PC-9 (cell line): ENCODE measurements around the gene CHD5. TPM values are rescaled to one million over a fixed set of nuclear protein-coding genes. Genes with fewer than 3 reads are reported as not detected.

Experiments used
- BruUV-seq: library from RNA; stranded (reverse); fragments of 400-500 nt; replicated peaks from 2 replicates; lab custom pipeline; 2021; lab: Mats Ljungman, UMichigan
- CTCF ChIA-PET: fragments of 300-600 bp; sonication (Branson Sonifier 250); formaldehyde crosslinking; loops from one replicate; lab custom pipeline; 2022; ENCODE audit warnings: antibody characterized with exemption; lab: Charles Lee
- POLR2A ChIA-PET: fragments of 300-600 bp; sonication (Branson Sonifier 250); formaldehyde crosslinking; loops from one replicate; lab custom pipeline; 2022; ENCODE audit warnings: antibody characterized with exemption; ENCODE audit not compliant: unreplicated experiment; lab: Charles Lee
- DNase-seq, 2 experiments: peaks; one replicate each; pipeline versions ENCODE4 v3.0.0 to v3.0.0-alpha.2; 2015 to 2022; ENCODE audit warnings: mixed read lengths in 1 of 2
- H2AFZ ChIP-seq: fragments of 200-600 bp; sonication (generic); 2 replicates; pipeline ENCODE4 v1.8.1; 2017; ENCODE audit warnings: antibody characterized with exemption
- H3F3A ChIP-seq: fragments of 200-600 bp; sonication (generic); 2 replicates; pipeline ENCODE4 v1.8.1; 2017; ENCODE audit warnings: antibody characterized with exemption, mild to moderate bottlenecking, low read depth; ENCODE audit not compliant: insufficient read depth
- H3K27ac ChIP-seq: fragments of 200-600 bp; sonication (generic); 2 replicates; pipeline ENCODE4 v1.6.1; 2016; ENCODE audit warnings: mixed run types
- H3K27me3 ChIP-seq: fragments of 200-600 bp; sonication (generic); 2 replicates; pipeline ENCODE4 v1.6.1; 2016; ENCODE audit warnings: low read depth, mixed run types; ENCODE audit not compliant: insufficient read depth
- H3K36me3 ChIP-seq: fragments of 200-600 bp; sonication (generic); 2 replicates; pipeline ENCODE4 v1.6.1; 2016; ENCODE audit warnings: low read depth, mixed run types
- H3K4me1 ChIP-seq: fragments of 200-600 bp; sonication (generic); replicated peaks from 2 replicates; pipeline ENCODE4 v1.6.1; 2016; ENCODE audit warnings: mixed run types; ENCODE audit not compliant: insufficient read depth
- H3K4me2 ChIP-seq: fragments of 200-600 bp; sonication (generic); 2 replicates; pipeline ENCODE4 v1.6.1; 2017; ENCODE audit warnings: mixed run types
- H3K4me3 ChIP-seq: fragments of 200-600 bp; sonication (generic); 2 replicates; pipeline ENCODE4 v1.6.1; 2016; ENCODE audit warnings: mixed run types
- H3K79me2 ChIP-seq: fragments of 200-600 bp; sonication (generic); 2 replicates; pipeline ENCODE4 v1.6.1; 2017; ENCODE audit warnings: low read depth, mixed run types
- H3K9me2 ChIP-seq: fragments of 200-600 bp; sonication (generic); 2 replicates; pipeline ENCODE4 v1.8.1; 2017; ENCODE audit warnings: mild to moderate bottlenecking; ENCODE audit not compliant: insufficient read depth
- H3K9me3 ChIP-seq: fragments of 200-600 bp; sonication (generic); 2 replicates; pipeline ENCODE4 v1.8.1; 2016; ENCODE audit warnings: low read depth; ENCODE audit not compliant: insufficient read depth
- H4K20me1 ChIP-seq: fragments of 200-600 bp; sonication (generic); 2 replicates; pipeline ENCODE4 v1.8.1; 2017; ENCODE audit not compliant: insufficient read depth
- EZH2 ChIP-seq: fragments of 200-600 bp; sonication (generic); IDR thresholded peaks from 2 replicates; pipeline ENCODE4 v1.8.0; 2017; ENCODE audit warnings: antibody characterized with exemption, low read depth
- intact Hi-C: fragments of 100-400 bp; cut with micrococcal nuclease; formaldehyde crosslinking; loops from one replicate; pipeline ENCODE4 v1.10.0; 2022; ENCODE audit not compliant: unreplicated experiment
- total RNA-seq: library from RNA; stranded (reverse); gene quantifications from 2 replicates; pipeline ENCODE4 v1.2.3, GENCODE V29; 2021
- TF ChIP-seq, protein P1 (sequence below): fragments of 200-600 bp; sonication (generic); conservative IDR thresholded peaks from 2 replicates; pipeline ENCODE4 v1.6.1; 2017; ENCODE audit warnings: mixed run types, antibody characterized with exemption, mild to moderate bottlenecking, moderate library complexity

Gene CHD5
- total RNA-seq, 1 experiment from 2014 or later = 0.50 TPM

DNA sequence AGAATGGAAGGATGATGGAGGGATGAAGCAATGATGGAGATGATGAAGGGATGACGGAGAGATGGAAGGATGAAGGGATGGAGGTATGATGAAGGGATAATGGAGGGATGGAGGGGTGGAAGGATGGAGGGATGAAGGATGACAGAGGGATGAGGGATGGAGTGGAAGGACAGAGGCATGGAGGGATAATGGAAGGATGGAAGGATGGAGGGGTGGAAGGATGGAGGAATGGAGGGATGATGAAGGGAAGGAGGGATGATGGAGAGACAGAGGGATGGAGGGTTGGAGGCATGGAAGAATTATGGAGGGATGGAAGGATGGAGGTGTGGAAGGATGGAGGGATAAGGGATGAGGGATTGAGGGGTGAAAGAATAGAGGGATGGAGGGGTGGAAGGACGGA is 71.6 kb downstream of the CHD5 start:
- ChIA-PET CTCF (interaction anchor here (1.1 kb wide), 2 partner anchors 96 to 136 kb away, joined by 4 to 10 read pairs; no protein-coding TSS in a partner anchor), POLR2A (no interaction called here)
- no peak overlapping the region for H3K4me3 ChIP-seq
- DNase-seq = no peak
- peaks cover 12% of the 10 kb centered on the region; the same call in 1 of the 2 replicates for H3K27me3 ChIP-seq
- H3K27ac ChIP-seq = no peak overlapping the region
- H2AFZ ChIP-seq = no peak overlapping the region
- H3K36me3 ChIP-seq = no peaks in the 10 kb centered on the region
- H3K4me2 ChIP-seq = no peak overlapping the region
- H3K9me3 ChIP-seq = no peaks in the 10 kb centered on the region
- TF ChIP-seq, protein P1, sequence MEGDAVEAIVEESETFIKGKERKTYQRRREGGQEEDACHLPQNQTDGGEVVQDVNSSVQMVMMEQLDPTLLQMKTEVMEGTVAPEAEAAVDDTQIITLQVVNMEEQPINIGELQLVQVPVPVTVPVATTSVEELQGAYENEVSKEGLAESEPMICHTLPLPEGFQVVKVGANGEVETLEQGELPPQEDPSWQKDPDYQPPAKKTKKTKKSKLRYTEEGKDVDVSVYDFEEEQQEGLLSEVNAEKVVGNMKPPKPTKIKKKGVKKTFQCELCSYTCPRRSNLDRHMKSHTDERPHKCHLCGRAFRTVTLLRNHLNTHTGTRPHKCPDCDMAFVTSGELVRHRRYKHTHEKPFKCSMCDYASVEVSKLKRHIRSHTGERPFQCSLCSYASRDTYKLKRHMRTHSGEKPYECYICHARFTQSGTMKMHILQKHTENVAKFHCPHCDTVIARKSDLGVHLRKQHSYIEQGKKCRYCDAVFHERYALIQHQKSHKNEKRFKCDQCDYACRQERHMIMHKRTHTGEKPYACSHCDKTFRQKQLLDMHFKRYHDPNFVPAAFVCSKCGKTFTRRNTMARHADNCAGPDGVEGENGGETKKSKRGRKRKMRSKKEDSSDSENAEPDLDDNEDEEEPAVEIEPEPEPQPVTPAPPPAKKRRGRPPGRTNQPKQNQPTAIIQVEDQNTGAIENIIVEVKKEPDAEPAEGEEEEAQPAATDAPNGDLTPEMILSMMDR = no peak
- TF ChIP-seq EZH2 = no peak
- no peaks in the 10 kb centered on the region for H3F3A ChIP-seq
- intact Hi-C loops = loop anchor here (1.0 kb wide), 1 partner anchor 97 kb away; no protein-coding TSS in a partner anchor
- H3K4me1 ChIP-seq = no peaks in the 10 kb centered on the region
- no peaks in the 10 kb centered on the region for H3K9me2 ChIP-seq
- no peaks in the 10 kb centered on the region for H4K20me1 ChIP-seq
- no peaks in the 10 kb centered on the region for H3K79me2 ChIP-seq
- BruUV-seq = no TSS peak

DNA sequence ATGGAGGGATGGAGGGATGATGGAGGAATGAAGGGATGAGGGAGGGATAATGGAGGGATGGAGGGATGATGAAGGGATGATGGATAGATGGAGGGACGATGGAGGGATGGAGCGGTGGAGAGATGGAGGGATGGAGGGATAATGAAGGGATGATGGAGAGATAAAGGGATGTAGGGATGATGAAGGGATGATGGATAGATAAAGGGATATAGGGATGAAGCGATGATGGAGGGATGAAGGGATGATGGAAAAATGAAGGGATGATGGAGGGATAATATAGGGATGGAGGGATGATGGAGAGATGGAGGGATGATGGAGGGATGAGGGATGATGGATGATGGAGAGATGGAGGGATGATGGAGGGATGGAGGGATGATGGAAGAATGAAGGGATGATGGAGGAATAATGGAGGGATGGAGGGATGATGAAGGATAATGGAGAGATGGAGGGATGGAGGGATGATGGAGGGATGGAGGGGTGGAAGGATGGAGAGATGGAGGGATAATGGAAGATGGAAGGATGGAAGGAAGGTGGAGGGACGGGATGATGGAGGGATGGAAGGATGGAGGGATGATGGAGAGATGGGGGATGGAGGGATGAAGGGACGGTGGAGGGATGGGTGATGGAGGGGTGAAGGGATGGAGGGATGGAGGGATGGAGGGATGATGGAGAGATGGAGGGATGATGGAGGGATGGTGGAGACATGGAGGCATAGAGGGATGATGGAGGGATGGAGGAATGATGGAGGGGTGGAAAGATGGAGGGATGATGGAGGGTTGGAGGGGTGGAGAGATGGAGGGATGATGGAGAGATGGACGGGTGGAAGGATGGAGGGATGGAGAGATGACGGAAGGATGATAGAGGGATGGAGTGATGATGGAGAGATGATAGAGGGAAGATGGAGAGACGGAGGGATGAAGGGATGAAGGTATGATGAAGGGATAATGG is 72.4 kb downstream of the CHD5 start:
- no peaks in the 10 kb centered on the region for H3K36me3 ChIP-seq
- intact Hi-C loops = loop anchor here (1.0 kb wide), 1 partner anchor 98 kb away; no protein-coding TSS in a partner anchor
- H3K79me2 ChIP-seq = no peaks in the 10 kb centered on the region
- H3K27me3 ChIP-seq = peaks cover 19% of the 10 kb centered on the region; the same call in 1 of the 2 replicates
- no peaks in the 10 kb centered on the region for H3K9me3 ChIP-seq
- H3K4me3 ChIP-seq = no peak overlapping the region
- no TSS peak for BruUV-seq
- H4K20me1 ChIP-seq = no peaks in the 10 kb centered on the region
- no peak overlapping the region for H3K4me2 ChIP-seq
- no peaks in the 10 kb centered on the region for H3K9me2 ChIP-seq
- no peak overlapping the region for H2AFZ ChIP-seq
- DNase-seq = peak in 1 of 2 experiments; percentile 5
- H3F3A ChIP-seq = no peaks in the 10 kb centered on the region
- no peak for TF ChIP-seq EZH2
- TF ChIP-seq, protein P1 = no peak
- ChIA-PET POLR2A (no interaction called here), CTCF (no interaction called here)
- no peaks in the 10 kb centered on the region for H3K4me1 ChIP-seq
- no peak overlapping the region for H3K27ac ChIP-seq

DNA sequence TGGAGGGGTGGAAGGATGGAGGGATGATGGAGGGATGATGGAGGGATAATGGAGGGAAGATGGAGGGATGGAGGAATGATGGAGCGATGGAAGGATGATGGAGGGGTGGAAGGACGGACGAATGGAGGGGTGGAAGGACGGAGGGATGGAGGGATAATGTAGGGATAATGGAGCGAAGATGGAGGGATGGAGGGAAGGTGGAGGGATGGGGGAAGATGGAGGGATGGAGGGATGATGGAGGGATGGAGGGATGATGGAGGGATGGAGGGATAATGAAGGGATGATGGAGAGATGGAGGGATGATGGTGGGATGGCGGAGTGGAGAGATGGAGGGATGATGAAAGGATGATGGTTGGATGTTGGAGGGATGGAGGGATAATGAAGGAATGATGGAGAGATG is 73.1 kb downstream of the CHD5 start:
- Histone ChIP-seq H3F3A (no peaks in the 10 kb centered on the region), H3K9me2 (no peaks in the 10 kb centered on the region), H3K9me3 (no peaks in the 10 kb centered on the region), H3K79me2 (no peaks in the 10 kb centered on the region), H3K27ac (no peak overlapping the region), H3K4me1 (no peaks in the 10 kb centered on the region), H3K4me3 (no peak overlapping the region), H3K36me3 (no peaks in the 10 kb centered on the region), H3K27me3 (peaks cover 17% of the 10 kb centered on the region; the same call in 1 of the 2 replicates), H4K20me1 (no peaks in the 10 kb centered on the region), H3K4me2 (no peak overlapping the region), H2AFZ (no peak overlapping the region)
- DNase-seq = no peak
- ChIA-PET POLR2A (no interaction called here), CTCF (no interaction called here)
- intact Hi-C loops = no loop called here
- TF ChIP-seq EZH2 = no peak
- TF ChIP-seq, protein P1 = no peak
- BruUV-seq = no TSS peak
